NCI-H748 (cell line): ENCODE results near the gene GULP1.
"Not testable (repeated sequence)": the region's sequence is repeated elsewhere in the genome, so short reads cannot be mapped to it uniquely, and the experiment has no call there.

Source experiments
- DNase-seq: peaks from one replicate; lab custom pipeline; 2025; ENCODE audit not compliant: unreplicated experiment; lab: John Stamatoyannopoulos, UW

GULP1 gene

DNA sequence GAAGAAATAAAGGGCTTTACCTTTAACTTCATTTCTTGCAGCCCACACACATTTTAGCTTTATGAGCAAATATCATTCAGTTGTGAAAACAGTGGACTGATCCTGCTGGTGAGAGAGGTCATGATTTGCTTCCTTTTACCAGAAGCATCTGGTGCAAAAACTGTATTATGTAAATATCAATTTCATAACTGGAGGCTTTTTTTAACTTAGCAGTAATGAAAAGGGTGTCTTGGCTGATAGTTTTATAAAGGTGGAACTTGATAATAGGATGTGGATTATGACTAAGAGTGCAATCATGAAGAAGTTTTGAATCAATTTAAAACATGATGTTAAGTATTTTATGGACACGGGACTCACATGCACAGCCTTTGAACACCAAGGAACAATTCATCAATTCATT lies 304.4 kb downstream of the GULP1 start:
- no peak for DNase-seq

DNA sequence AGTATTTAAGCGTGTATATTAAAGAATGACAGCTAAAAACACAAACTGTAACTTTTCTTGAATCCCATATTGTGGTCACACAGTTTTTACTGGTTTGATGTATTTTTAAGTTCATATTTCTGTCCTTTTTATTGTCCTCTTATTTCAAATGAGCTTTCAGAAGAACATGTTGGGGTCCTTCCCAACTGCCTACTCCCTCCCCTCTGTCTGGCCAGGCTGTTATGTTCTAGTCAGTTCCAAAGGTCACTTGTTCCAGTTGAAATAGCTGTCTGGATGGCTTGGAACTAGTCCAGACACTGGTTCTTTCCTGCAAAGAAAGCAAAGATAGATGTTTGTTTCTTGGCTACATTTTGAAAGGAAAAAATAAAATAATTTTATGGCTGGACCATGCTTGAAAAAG lies 306.9 kb downstream of the GULP1 start:
- DNase-seq: no peak

DNA sequence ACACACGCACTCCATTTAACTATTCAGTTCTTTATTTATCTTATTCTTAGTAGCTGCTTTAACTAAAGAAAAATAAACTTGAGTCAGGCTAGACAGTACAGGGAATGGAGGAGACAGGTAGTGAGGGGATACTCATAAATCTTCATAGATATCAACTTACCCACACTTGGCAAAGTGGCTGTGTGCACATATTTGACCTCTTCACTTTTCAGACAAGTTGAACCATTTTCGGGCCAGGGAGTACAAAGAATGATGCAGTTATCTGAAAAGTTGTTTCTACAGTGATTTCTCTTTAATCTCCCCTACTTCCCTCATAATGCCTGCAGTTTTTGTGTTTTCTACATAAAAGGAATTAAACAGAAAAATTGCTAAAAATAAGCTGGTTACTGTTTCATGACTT lies 307.5 kb downstream of the GULP1 start:
- no peak for DNase-seq

DNA sequence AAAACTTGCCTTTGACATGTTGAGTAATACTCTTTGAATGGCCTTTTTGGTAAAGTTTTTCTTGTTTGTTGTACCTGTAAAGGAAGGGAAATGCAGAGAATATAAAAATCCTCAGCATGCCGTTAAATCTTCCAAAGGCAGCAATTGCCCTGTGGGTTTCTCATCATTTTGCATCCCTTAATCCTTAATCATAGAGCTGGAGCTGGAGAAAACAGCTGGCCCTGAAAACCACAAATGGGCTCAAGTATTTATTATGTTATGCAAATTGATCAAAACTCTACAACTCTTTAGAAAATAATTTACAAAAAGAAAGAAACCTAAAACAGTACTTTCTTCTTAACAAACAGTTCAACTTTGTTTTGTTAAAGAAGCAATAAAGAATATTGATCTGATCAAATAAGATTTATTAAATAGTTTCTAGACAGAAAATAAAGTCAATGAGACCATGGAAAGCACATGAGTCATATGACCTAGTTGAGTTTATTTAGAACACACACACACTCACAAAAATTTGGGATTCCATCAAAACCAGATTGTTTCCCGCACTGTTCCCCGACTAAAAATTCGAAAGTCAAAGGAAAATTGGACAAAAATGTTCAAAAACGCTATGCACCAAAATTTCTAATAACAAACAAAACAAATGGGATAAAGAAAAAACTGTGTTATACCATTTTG lies 309.0 kb downstream of the GULP1 start:
- DNase-seq: no peak

DNA sequence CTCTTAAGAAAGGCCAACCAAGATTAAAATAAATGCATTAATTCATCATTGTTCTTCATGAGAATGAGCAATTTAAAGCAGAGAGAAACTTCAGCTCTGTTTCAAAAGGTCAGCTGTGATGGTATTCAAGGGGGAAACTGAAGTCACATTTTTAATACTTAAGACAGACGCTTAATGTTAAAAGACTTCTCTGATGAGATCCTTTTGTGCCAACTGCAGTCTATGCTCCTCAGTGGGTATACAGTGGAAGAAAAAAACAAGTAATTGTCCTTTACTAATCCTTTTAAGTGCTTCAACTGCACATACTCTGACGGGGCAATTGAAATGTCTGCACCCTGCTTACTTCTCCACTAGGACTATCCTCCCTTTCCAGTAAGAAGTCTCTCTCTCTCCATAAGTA lies 309.7 kb downstream of the GULP1 start:
- no peak for DNase-seq

DNA sequence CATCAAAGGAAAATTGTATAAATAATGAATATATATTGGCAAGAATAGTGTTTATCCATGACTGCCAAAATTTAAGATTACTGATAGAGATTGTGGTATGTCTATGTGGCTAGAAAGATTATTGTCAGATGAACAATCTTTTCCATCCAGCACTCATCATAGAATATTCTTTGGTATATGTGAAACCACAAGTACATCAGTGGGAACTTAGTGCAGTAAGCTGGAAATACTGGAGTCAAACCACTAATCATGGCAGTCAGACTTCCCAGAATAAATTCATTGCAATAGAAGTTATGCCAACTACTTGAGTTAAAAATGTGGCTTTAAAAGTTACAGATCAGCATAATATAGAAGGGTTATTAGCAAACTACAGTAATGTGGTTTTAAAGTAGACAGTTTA lies 310.3 kb downstream of the GULP1 start:
- DNase-seq: no peak

DNA sequence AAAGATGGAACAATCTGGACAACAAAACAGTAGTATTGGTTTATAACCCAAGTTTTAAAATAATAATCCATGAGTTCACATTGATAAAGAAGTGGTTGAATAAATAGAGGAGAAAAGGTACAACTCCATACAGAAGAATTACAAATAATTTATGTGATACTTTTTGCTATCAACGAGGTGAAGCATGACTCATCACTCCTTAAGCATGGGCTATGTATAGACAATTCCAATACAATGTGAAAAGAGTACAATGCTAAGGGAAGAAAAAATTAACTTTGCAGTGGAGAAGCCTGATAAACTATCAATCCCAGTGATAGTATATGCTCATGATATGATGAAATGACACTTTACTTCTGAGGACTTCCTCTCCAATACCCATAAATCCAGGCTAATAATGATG lies 312.9 kb downstream of the GULP1 start:
- no peak for DNase-seq

DNA sequence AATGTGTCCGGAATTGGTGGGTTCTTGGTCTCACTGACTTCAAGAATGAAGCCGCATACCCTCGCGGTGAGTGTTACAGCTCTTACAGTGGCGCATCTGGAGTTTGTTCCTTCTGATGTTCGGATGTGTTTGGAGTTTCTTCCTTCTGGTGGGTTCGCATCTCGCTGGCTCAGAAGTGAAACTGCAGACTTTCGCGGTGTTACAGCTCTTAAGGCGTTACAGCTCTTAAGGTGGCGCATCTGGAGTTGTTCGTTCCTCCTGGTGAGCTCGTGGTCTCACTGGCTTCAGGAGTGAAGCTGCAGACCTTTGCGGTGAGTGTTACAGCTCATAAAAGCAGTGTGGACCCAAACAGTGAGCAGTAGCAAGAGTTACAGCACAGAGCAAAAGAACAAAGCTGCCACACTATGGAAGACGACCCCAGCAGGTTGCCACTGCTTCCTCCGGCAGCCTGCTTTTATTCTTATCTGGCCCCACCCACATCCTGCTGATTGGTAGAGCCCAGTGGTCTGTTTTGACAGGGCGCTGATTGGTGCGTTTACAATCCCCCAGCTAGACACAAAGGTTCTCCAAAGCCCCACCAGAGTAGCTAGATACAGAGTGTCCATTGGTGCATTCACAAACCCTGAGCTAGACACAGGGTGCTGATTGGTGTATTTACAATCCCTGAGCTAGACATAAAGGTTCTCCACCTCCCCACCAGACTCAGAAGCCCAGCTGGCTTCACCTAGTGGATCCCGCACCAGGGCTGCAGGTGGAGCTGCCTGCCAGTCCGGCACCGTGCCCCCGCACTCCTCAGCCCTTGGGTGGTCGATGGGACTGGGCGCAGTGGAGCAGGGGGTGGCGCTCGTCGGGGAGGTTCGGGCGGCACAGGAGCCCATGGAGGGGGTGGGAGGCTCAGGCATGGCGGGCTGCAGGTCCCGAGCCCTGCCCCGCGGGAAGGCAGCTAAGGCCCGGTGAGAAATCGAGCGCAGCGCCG lies 314.2 kb downstream of the GULP1 start:
- DNase-seq: not testable (repeated sequence)

DNA sequence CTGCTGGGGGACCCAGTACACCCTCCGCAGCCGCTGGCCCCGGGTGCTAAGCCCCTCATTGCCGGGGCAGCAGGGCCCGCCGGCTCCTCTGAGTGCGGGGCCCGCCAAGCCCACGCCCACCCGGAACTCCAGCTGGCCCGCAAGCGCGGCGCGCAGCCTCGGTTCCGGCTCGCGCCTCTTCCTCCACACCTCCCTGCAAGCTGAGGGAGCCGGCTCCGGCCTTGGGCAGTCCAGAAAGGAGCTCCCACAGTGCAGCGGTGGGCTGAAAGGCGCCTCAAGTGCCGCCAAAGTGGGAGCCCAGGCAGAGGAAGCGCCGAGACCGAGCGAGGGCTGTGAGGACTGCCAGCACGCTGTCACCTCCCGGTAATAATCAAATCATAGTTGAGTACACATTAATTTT lies 314.9 kb downstream of the GULP1 start:
- DNase-seq: not testable (repeated sequence)

DNA sequence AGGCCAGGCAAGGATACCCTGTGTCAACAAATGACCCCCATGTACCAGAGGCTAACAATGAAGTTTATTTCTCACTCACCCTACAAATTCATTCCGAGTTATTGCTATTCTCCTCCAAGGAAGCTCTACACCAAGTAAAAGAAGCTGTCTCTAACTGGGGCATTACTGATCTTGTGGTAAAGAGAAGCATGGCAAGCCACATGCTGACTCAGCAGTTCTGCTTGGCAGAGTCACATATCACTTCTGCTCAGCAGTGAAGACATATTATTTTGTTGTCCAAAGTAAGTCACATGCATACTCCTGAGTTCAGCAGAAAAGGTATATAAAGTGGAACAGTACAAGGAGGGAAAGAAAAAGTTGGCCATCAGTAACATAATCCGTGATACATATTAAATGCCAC lies 315.8 kb downstream of the GULP1 start:
- DNase-seq: no peak

DNA sequence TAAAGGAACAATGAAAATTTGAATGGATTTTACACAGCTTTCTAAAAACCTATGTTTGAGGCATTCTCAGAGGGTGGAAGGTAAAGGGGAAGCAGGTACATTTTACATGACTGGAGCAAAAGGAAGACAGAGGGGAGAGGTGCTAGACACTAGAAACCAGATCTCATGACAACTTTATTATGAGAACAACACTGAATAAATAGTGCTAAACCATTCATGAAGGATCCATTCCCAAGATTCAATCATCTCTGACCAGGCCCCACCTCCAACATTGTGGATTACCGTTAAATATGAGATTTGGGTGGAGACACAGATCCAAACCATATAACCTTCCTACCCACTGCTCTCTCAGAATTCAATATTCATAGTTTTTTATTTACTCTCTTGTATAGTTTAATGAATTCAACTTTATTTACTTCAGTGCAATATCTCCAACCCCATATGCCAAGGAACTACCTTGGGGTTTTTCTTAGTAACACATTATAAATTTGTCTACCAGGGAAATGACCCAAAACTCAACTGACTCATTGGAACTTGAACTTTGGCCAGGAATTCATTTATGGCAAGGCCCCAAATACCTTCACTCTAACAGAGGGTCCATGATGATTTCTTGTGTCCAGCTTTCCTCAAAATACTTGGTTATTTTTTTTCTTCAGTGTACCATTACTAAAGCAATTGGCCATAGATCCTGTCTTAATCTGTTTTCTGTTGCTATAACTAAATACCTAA lies 317.8 kb downstream of the GULP1 start:
- DNase-seq: no peak

DNA sequence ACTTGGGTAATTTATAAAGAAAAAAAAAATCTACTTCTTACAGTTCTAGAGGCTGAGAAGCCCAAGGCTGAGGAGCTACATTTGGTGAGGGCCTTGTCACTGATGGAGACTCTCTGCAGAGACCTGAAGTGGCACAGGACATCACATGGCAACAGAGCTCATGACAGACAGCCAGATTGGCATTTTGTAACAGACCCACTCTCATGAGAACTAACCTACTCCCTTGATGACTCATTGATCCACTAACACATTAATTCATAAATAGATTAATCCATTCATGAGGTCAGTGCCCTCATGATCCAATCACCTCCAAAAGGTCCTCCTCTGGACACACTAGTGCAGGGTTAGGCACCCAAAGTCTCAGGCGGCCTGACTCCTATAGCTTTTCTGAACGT lies 318.4 kb downstream of the GULP1 start:
- DNase-seq: no peak

DNA sequence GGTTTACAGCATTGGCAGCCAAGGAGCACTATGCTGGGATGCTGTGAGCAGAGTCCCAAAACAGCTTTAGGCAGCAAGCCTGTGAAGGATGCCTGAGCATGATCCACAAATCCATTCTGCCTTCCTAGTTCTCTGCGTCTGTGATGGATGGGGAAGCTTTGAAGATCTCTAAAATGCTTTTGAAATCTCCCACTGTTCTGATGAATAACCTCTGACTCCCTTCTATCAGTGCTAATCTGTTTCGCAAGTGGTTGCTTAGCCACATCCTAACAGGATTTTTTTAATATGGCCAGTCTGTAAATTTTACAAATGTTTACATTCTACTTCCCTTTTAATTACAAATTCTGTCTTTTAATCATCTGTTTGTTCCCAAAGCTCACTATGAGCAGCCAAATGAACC lies 319.2 kb downstream of the GULP1 start:
- DNase-seq: no peak

DNA sequence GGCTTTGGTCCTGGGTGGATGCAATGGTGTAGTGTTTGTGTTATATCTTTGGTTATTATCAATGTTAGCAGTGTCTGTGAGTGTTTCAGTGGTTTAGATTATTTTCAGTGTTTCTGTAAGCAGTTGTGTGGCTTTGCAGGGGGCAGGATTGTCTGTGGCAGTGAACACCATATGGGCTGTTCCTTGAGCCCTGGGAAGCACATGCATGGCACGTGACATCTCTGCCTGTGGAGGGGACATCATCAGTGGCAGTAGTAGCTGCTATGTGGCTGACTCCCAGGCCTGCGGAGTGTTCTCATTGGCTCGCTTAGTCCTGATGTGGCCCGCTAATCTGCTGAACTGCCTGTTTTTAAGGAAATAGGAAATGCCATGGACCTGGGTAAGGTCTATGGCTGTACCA lies 327.5 kb downstream of the GULP1 start:
- no peak for DNase-seq

DNA sequence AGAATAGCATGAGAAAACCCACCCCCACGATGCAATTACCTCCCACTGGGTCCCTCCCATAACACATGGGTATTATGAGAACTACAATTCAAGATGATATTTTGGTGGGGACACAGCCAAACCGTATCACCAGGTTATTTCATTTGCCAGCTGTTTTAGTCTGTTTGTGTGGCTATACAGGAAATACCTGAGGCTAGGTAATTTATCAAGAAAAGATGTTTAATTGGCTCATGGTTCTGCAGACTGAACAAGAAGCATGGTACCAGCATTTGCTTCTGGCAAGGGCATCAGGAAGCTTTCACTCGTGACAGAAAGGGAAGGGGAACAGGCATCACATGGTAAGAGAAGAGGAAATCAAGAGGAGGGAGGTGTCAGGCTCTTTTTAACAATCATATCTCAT lies 329.2 kb downstream of the GULP1 start:
- no peak for DNase-seq

DNA sequence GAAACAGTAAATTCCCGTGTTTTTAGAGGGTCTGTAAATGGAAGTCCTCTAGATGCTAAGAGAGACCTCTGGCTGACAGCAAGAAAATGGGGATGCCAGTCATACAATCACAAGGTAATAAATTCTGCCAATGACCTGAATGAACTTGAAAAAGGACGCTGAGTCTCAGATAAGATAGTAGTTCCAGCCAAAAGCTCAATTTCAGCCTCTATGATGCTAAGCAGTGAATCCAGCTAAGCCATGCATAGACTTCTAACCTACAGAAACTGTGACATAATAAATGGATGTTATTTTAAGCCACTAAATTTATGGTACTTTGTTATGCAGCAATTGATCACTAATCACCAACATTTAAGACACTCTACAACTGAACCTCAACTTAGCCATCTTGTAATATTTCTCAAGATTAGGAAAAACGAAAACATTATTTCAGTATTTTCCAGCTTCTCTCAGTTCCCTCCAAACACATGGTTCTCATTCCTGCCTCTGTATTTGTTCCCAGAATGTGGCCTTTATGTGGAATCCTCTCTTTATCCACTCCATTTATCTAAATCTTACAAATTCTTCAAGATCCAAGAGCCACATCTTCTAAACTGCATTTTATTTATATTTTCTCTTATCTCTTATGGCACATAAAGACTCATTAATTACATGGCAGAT lies 331.1 kb downstream of the GULP1 start:
- DNase-seq: no peak

DNA sequence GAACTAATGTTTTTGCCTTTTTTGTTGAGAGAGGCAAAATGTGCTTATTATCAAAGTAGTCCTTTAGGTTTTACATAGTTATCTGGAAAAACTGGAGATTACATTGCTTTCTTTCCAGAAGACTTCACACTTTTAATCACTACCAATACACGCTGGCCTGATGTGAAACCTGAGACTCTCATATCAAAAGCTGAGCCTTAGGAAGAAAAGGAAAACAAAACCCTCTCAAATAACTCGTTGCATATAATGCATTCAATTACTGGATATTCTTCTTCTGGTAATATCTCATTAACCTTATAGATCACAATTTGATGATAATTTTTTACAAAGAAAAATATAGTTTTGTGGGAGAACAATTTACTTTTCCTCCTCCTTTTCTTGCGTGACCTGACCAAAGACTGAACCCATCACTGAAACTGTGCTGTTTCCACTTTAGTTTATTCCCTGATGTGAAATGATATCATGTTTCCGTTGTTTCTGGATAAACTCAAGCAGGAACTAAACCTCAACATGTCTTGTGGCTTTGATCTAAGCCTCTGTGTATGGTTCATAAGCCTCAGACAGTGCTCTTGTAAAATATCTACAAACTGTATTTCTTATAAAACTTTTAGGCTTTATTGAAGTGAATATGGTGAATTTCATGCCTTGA lies 332.4 kb downstream of the GULP1 start:
- DNase-seq: peak; percentile 33

DNA sequence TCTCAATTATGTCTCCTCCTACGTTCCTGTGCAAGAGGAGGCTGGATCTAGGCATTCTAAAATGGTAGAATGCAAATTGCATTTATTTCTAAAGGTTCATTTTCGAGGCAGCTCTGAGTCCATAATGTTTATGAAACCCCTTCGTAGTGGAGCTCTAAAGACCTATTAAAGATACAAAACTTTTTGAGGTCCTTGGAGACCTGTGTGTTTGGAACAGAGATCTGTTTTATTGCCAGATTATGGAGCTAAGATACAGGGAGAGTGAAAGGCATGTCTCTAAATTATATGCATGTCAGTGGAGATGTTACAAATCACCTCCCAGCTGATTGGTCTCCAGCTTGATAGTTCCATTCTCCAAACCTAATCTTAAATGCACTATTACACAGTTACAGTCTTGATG lies 335.8 kb downstream of the GULP1 start:
- DNase-seq: no peak

DNA sequence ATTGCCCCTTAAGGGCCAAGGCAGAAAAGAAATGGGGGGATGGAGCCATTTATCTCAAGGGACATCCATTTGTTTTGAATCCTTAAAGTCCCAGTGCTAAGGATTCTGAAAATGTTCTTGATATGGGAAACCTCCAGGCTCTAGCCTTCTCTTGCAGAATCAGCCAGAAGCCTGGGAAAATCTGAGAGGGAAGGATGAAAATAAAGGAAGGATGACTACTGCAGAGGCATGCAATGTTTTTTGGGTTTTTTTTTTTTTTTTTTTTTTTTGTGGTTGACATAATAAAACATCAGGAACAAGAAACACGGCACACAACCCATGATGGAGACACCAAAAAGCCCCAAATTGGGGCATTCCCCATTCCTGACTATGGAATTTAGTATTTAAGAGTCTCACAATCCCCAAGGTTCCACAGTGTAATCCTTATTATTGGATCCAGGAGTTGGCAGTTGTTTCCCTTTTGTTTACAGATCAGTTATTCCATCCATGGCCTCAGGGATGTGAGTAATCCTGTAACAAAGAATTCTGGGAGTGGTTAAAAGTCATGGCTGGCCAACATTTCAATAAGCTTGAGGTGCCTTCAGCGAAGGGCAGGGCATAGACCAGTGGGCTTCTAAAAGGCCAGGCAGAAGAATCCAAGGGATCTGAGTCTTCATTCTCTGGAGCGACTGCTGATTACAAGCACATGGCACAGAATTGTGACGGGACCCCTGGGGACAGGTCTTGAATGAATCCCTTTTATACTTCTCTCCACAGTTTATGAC lies 337.5 kb downstream of the GULP1 start:
- no peak for DNase-seq
